ENCODE data around the gene DGKH.

The DGKH gene, protein sequence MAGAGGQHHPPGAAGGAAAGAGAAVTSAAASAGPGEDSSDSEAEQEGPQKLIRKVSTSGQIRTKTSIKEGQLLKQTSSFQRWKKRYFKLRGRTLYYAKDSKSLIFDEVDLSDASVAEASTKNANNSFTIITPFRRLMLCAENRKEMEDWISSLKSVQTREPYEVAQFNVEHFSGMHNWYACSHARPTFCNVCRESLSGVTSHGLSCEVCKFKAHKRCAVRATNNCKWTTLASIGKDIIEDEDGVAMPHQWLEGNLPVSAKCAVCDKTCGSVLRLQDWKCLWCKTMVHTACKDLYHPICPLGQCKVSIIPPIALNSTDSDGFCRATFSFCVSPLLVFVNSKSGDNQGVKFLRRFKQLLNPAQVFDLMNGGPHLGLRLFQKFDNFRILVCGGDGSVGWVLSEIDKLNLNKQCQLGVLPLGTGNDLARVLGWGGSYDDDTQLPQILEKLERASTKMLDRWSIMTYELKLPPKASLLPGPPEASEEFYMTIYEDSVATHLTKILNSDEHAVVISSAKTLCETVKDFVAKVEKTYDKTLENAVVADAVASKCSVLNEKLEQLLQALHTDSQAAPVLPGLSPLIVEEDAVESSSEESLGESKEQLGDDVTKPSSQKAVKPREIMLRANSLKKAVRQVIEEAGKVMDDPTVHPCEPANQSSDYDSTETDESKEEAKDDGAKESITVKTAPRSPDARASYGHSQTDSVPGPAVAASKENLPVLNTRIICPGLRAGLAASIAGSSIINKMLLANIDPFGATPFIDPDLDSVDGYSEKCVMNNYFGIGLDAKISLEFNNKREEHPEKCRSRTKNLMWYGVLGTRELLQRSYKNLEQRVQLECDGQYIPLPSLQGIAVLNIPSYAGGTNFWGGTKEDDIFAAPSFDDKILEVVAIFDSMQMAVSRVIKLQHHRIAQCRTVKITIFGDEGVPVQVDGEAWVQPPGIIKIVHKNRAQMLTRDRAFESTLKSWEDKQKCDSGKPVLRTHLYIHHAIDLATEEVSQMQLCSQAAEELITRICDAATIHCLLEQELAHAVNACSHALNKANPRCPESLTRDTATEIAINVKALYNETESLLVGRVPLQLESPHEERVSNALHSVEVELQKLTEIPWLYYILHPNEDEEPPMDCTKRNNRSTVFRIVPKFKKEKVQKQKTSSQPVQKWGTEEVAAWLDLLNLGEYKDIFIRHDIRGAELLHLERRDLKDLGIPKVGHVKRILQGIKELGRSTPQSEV

DNA sequence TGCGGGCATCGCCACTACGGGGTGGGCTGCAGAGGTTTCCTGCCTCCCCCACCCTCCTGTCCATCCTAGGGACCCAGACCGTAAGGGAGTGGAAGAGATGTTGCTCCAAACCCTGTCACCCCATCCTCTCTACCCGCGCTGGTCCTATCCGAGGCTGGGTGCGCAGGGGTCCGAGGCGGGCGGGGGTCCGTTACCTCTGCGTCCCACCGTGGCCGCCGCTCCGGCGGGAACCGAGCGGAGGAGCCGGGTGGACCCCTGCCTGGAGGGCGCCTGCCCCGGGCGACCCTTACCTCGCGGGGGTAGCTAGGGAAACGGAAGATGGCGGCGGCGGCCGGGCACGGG is at the start of gene DGKH:
TSS of gene DGKH (plus strand) at position 307 of the 342 bp plus-strand sequence. CDS start 126 bp downstream, outside the sequence.
- no peaks in the 10 kb centered on the region for H3K79me2 ChIP-seq
- TF ChIP-seq, protein P1, sequence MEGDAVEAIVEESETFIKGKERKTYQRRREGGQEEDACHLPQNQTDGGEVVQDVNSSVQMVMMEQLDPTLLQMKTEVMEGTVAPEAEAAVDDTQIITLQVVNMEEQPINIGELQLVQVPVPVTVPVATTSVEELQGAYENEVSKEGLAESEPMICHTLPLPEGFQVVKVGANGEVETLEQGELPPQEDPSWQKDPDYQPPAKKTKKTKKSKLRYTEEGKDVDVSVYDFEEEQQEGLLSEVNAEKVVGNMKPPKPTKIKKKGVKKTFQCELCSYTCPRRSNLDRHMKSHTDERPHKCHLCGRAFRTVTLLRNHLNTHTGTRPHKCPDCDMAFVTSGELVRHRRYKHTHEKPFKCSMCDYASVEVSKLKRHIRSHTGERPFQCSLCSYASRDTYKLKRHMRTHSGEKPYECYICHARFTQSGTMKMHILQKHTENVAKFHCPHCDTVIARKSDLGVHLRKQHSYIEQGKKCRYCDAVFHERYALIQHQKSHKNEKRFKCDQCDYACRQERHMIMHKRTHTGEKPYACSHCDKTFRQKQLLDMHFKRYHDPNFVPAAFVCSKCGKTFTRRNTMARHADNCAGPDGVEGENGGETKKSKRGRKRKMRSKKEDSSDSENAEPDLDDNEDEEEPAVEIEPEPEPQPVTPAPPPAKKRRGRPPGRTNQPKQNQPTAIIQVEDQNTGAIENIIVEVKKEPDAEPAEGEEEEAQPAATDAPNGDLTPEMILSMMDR (IDR thresholded peaks at IDR 0.05) = no peak

DNA sequence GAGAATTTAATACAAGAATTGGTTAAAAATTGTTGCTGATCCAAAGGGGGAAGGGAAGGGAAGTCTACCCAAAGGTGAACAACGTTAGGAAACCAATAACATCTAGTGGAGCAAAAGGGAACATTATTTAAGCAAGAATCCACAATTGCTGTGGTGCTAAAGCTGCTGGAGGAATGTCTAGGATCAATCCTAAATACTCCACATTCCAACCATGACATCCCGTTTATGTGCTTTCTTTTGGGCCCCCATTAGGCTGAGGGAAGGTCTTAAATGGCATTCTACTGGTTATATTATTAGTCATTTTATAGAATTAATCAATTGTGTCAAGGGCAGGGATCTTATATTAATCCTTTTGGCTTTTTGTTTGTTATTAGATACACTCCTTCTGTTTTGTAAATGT is 47.6 kb upstream of the DGKH start:
- H3K36me3 ChIP-seq (ENCODE audit: control insufficient read depth, insufficient read depth, low read length) = no peaks in the 10 kb centered on the region
- no peak overlapping the region for H2AFZ ChIP-seq
- no peaks in the 10 kb centered on the region for H3K79me2 ChIP-seq
- no peak overlapping the region for H3K4me2 ChIP-seq (ENCODE audit: low read length)
- H3K9me3 ChIP-seq (ENCODE audit: control insufficient read depth, low read length) = no peaks in the 10 kb centered on the region
- H3K27me3 ChIP-seq (ENCODE audit: control insufficient read depth, insufficient read depth, low read length) = no peaks in the 10 kb centered on the region
- H3K4me1 ChIP-seq = no peaks in the 10 kb centered on the region
- no peak overlapping the region for H3K4me3 ChIP-seq (ENCODE audit: low read depth, low read length)
- no peak overlapping the region for H3K27ac ChIP-seq
- H3K9ac ChIP-seq = no peak overlapping the region
- TF ChIP-seq, protein P1 (IDR thresholded peaks at IDR 0.05) = no peak

More for the DNA sequence above, at the start of gene DGKH:
- H3K27ac ChIP-seq = peak within 1 kb of the TSS; percentile 62
- H3K4me2 ChIP-seq (ENCODE audit: low read length) = peak within 1 kb of the TSS; percentile 65
- H3K4me1 ChIP-seq = peaks cover 3% of the 10 kb centered on the region
- H3K4me3 ChIP-seq (ENCODE audit: low read depth, low read length) = peak within 1 kb of the TSS; percentile 73
- no peak within 1 kb of the TSS for H3K9ac ChIP-seq
- no peaks in the 10 kb centered on the region for H3K27me3 ChIP-seq (ENCODE audit: control insufficient read depth, insufficient read depth, low read length)
- H2AFZ ChIP-seq = peak within 1 kb of the TSS; percentile 89
- H3K9me3 ChIP-seq (ENCODE audit: control insufficient read depth, low read length) = no peaks in the 10 kb centered on the region
- no peaks in the 10 kb centered on the region for H3K36me3 ChIP-seq (ENCODE audit: control insufficient read depth, insufficient read depth, low read length)

DNA sequence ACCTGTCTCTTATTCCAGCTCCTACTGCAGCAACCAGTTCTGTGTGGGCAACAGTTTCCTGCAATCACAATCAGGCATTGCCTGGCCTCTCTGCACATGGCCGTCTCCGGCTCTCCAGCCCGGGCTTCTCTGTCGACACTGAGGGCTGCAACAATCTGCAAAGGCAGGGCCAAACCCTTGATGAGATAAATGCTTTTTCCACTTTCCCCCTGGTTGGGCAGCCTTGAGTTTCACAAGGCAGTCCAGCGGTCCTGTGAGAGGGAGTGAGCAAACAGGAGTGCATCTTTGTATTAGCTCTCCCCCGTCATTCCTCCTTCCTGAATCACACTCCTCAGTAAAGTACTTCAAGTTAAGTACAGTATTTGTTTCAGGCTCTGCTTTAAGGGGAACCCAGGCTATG is 46.9 kb upstream of the DGKH start:
- Histone ChIP-seq H3K36me3 (ENCODE audit: control insufficient read depth, insufficient read depth, low read length) (no peaks in the 10 kb centered on the region), H3K4me1 (no peaks in the 10 kb centered on the region), H3K4me2 (ENCODE audit: low read length) (no peak overlapping the region), H3K9me3 (ENCODE audit: control insufficient read depth, low read length) (no peaks in the 10 kb centered on the region), H3K9ac (no peak overlapping the region), H2AFZ (no peak overlapping the region), H3K79me2 (no peaks in the 10 kb centered on the region), H3K4me3 (ENCODE audit: low read depth, low read length) (no peak overlapping the region), H3K27me3 (ENCODE audit: control insufficient read depth, insufficient read depth, low read length) (no peaks in the 10 kb centered on the region), H3K27ac (no peak overlapping the region)
- TF ChIP-seq, protein P1 (IDR thresholded peaks at IDR 0.05) = no peak

DNA sequence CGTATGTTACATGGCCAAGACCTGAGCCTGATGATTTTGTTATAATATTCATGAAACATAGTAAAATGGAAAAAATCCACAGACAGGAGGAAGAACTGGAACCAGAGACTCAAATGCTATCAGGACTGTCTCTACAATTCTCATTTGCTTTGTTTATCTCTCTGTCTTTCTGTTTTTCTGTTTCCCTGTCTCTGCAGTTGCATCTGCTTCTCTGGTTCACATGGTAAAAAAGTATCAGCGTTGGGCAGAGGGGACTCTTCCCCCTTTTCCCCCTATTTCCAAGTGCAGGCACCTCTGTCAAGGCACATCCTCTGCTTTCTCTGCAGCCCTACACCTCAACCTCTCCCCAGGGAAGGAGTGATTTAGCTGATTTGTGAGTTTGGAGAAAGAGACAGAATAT is 46.4 kb upstream of the DGKH start:
- Histone ChIP-seq H3K27ac (no peak overlapping the region), H3K4me3 (ENCODE audit: low read depth, low read length) (no peak overlapping the region), H2AFZ (no peak overlapping the region), H3K4me2 (ENCODE audit: low read length) (no peak overlapping the region), H3K27me3 (ENCODE audit: control insufficient read depth, insufficient read depth, low read length) (no peaks in the 10 kb centered on the region), H3K36me3 (ENCODE audit: control insufficient read depth, insufficient read depth, low read length) (no peaks in the 10 kb centered on the region), H3K4me1 (no peaks in the 10 kb centered on the region), H3K9me3 (ENCODE audit: control insufficient read depth, low read length) (no peaks in the 10 kb centered on the region), H3K79me2 (no peaks in the 10 kb centered on the region), H3K9ac (no peak overlapping the region)
- TF ChIP-seq, protein P1 (IDR thresholded peaks at IDR 0.05) = no peak

Data from parathyroid adenoma (tissue), 2 donors.